ENCODE data around the gene MPZL1. TPM values are rescaled to one million over a fixed set of nuclear protein-coding genes. Genes with fewer than 3 reads are reported as not detected.
"Not testable (repeated sequence)": the region's sequence is repeated elsewhere in the genome, so short reads cannot be mapped to it uniquely, and the experiment has no call there.

Gene MPZL1
- total RNA-seq, 4 donors from 2014 or later = 32.9 to 79.5 (median 58.2) TPM

- in situ Hi-C loops (cut with MboI; ENCODE audit: low pct_ligation_motif_present in 1 of 4, low pct_unique_long_range_greater_than_20kb in 1 of 4, low sequenced_read_pairs in 3 of 4) = no loop called here
- WGBS, 2 donors (ENCODE audit: low coverage in 1 of 2) = 31 to 46% methylated on average over 3 of the region's 3 CpGs
- Histone ChIP-seq H3K9me3 (no peaks in the 10 kb centered on the region), H3K4me1 (peaks cover 11 to 72% (median 43%) of the 10 kb centered on the region in 4 donors), H3K27ac (peak overlapping the region; percentile 78 to 82 (median 82)), H3K4me3 (peak overlapping the region in 1 of 4 donors; percentile 18), H3K27me3 (no peaks in the 10 kb centered on the region), H3K36me3 (no peaks in the 10 kb centered on the region)
- TF ChIP-seq POLR2AphosphoS5 (IDR thresholded peaks at IDR 0.05) (peak in 1 of 3 donors; percentile 12), EP300 (IDR thresholded peaks at IDR 0.05; ENCODE audit: low read depth) (no peak)
- intact Hi-C loops (cut with DNase I; ENCODE audit: low total_unique reads) = no loop called here
- DNase-seq = peak; percentile 48
Observed at GRCh38 chr1:167739752-167740151, 18.0 kb downstream of the MPZL1 start.

GRCh38 chr1:167741103-167741502 lies 19.3 kb downstream of the MPZL1 start:
- in situ Hi-C loops (cut with MboI; ENCODE audit: low pct_ligation_motif_present in 1 of 4, low pct_unique_long_range_greater_than_20kb in 1 of 4, low sequenced_read_pairs in 3 of 4); DNase-seq; H3K27me3 ChIP-seq; H3K36me3 ChIP-seq; H3K4me3 ChIP-seq; intact Hi-C loops (cut with DNase I; ENCODE audit: low total_unique reads); H3K9me3 ChIP-seq: not testable (repeated sequence)
- 89 to 100% methylated on average over 2 to 7 of the region's 7 CpGs for WGBS, 2 donors (ENCODE audit: low coverage in 1 of 2)
- H3K27ac ChIP-seq = peak overlapping the region in 2 of 4 donors; percentile 82
- H3K4me1 ChIP-seq = peaks cover 5 to 64% (median 33%) of the 10 kb centered on the region in 4 donors

- in situ Hi-C loops (cut with MboI; ENCODE audit: low pct_ligation_motif_present in 1 of 4, low pct_unique_long_range_greater_than_20kb in 1 of 4, low sequenced_read_pairs in 3 of 4); DNase-seq; H3K27ac ChIP-seq; intact Hi-C loops (cut with DNase I; ENCODE audit: low total_unique reads); H3K36me3 ChIP-seq; H3K4me3 ChIP-seq; H3K27me3 ChIP-seq; H3K9me3 ChIP-seq: not testable (repeated sequence)
- peaks cover 0 to 64% (median 27%) of the 10 kb centered on the region in 4 donors for H3K4me1 ChIP-seq
- WGBS, 2 donors (ENCODE audit: low coverage in 1 of 2) = 63 to 100% methylated on average over 1 of the region's 1 CpG
Observed at GRCh38 chr1:167742392-167743057, 20.7 kb downstream of the MPZL1 start.

DNA sequence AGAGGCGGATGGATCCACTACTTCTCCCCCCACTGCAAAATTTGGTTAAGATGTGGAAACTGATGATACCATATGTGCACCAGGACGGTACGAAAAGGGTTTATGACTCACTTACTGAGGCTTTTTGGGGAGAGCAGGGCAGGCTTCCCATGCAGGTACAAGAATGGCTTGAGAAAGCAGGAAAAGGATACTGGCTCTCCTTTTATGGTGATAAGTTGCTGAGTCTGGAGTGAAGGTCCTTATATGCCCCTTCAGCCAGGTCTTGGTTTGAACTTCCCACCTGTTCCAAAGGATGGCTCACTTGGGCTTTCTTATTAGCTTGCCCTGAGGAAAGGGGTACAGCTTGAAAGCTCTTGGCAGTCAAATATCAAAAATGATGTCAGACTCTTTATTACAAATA lies 23.1 kb downstream of the MPZL1 start:
- 91 to 93% methylated on average over 3 of the region's 3 CpGs for WGBS, 2 donors (ENCODE audit: low coverage in 1 of 2)
- no peak for TF ChIP-seq EP300 (IDR thresholded peaks at IDR 0.05; ENCODE audit: low read depth)
- TF ChIP-seq POLR2AphosphoS5 (IDR thresholded peaks at IDR 0.05) = no peak
- no peak for TF ChIP-seq CTCF (IDR thresholded peaks at IDR 0.05)
- TF ChIP-seq POLR2A (IDR thresholded peaks at IDR 0.05) = no peak
- Histone ChIP-seq H3K4me1 (peaks cover 7 to 65% (median 26%) of the 10 kb centered on the region in 4 donors), H3K27ac (no peak overlapping the region), H3K9me3 (no peaks in the 10 kb centered on the region), H3K4me3 (no peak overlapping the region), H3K36me3 (no peaks in the 10 kb centered on the region), H3K27me3 (no peaks in the 10 kb centered on the region)
- in situ Hi-C loops (cut with MboI; ENCODE audit: low pct_ligation_motif_present in 1 of 4, low pct_unique_long_range_greater_than_20kb in 1 of 4, low sequenced_read_pairs in 3 of 4) = no loop called here
- no peak for DNase-seq
- intact Hi-C loops (cut with DNase I; ENCODE audit: low total_unique reads) = no loop called here

DNA sequence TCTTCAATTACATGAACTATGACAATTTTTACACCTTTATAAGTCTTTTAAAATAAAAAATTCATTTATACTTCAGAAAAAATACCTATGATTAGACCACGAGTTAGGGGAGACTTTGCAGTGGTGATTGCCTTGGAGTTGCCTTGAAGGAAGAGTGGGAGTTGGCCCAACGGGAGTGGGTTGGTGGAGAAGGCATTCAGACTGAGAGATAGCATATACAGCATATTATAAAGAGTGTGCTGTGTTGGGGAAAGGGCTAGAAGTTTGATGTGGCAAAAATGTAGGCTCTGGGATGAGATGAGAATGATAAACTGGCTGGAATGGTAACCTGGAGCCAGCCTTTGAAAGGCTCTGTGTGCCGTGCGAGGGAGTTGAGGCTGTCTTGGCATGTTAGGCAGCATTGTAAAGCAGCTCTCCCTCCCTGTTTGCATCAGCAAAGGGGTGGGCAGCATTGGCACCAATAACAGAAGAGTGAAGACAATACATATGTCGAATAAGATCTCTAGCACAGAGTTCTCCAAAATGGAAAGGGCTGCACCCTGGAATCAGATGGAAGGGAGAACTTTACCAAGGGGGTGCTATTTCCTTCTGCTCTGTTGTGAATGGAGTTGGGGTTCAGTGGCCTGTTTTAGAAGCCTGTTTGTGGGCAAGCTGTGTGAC lies 24.4 kb downstream of the MPZL1 start:
- TF ChIP-seq POLR2AphosphoS5 (IDR thresholded peaks at IDR 0.05) (no peak), POLR2A (IDR thresholded peaks at IDR 0.05) (no peak), EP300 (IDR thresholded peaks at IDR 0.05; ENCODE audit: low read depth) (no peak)
- H3K4me3 ChIP-seq = no peak overlapping the region
- no peak overlapping the region for H3K27ac ChIP-seq
- peaks cover 7 to 63% (median 20%) of the 10 kb centered on the region in 4 donors for H3K4me1 ChIP-seq
- H3K27me3 ChIP-seq = no peaks in the 10 kb centered on the region
- H3K36me3 ChIP-seq = no peaks in the 10 kb centered on the region
- H3K9me3 ChIP-seq = no peaks in the 10 kb centered on the region
- DNase-seq = no peak
- in situ Hi-C loops (cut with MboI; ENCODE audit: low pct_ligation_motif_present in 1 of 4, low pct_unique_long_range_greater_than_20kb in 1 of 4, low sequenced_read_pairs in 3 of 4) (no loop called here), intact Hi-C loops (cut with DNase I; ENCODE audit: low total_unique reads) (no loop called here)
- WGBS, 2 donors (ENCODE audit: low coverage in 1 of 2) = 81 to 90% methylated on average over 5 of the region's 5 CpGs

- Histone ChIP-seq H3K4me3 (no peak overlapping the region), H3K9me3 (no peaks in the 10 kb centered on the region), H3K36me3 (no peaks in the 10 kb centered on the region), H3K27me3 (no peaks in the 10 kb centered on the region), H3K27ac (no peak overlapping the region), H3K4me1 (peaks cover 7 to 68% (median 22%) of the 10 kb centered on the region in 4 donors)
- TF ChIP-seq POLR2A (IDR thresholded peaks at IDR 0.05) (no peak), EP300 (IDR thresholded peaks at IDR 0.05; ENCODE audit: low read depth) (no peak), POLR2AphosphoS5 (IDR thresholded peaks at IDR 0.05) (no peak), CTCF (IDR thresholded peaks at IDR 0.05) (no peak)
- 80 to 93% methylated on average over 7 of the region's 7 CpGs for WGBS, 2 donors (ENCODE audit: low coverage in 1 of 2)
- intact Hi-C loops (cut with DNase I; ENCODE audit: low total_unique reads) (no loop called here), in situ Hi-C loops (cut with MboI; ENCODE audit: low pct_ligation_motif_present in 1 of 4, low pct_unique_long_range_greater_than_20kb in 1 of 4, low sequenced_read_pairs in 3 of 4) (no loop called here)
- no peak for DNase-seq
Observed at GRCh38 chr1:167746988-167747655, 25.3 kb downstream of the MPZL1 start.
